HG03571 (cell line): ENCODE measurements around the gene FYTTD1.
A peak's percentile ranks its signal among the peaks of the same experiment; 100 is the strongest.

ENCODE experiments used
- ATAC-seq: cut with Tn5 transposase; IDR thresholded peaks from one replicate; pipeline ENCODE4 v1.9.1; 2021; ENCODE audit not compliant: unreplicated experiment

FYTTD1 gene

GRCh38 chr3:197736491-197737318, 13.0 kb upstream of the FYTTD1 start, which contains the start of gene RUBCN:
Gene RUBCN, minus strand, starts transcription at chr3:197736904. Its CDS starts 185 bp downstream, at chr3:197736719.
- ATAC-seq = peak; percentile 79

- no peak for ATAC-seq
Measured at GRCh38 chr3:197737319-197737649, 12.4 kb upstream of the FYTTD1 start.

GRCh38 chr3:197737749-197738462, 11.8 kb upstream of the FYTTD1 start:
- ATAC-seq = no peak

GRCh38 chr3:197742787-197743186, 6.9 kb upstream of the FYTTD1 start:
- no peak for ATAC-seq

- no peak for ATAC-seq
Measured at GRCh38 chr3:197746209-197746608, 3.5 kb upstream of the FYTTD1 start.

- no peak for ATAC-seq
Measured at GRCh38 chr3:197746801-197747237, 2.9 kb upstream of the FYTTD1 start.

GRCh38 chr3:197748597-197749314, 927 bp upstream of the FYTTD1 start:
- ATAC-seq = no peak

GRCh38 chr3:197749315-197749600, 425 bp upstream of the FYTTD1 start:
- no peak for ATAC-seq

GRCh38 chr3:197750396-197750831, 731 bp downstream of the FYTTD1 start:
- ATAC-seq = peak; percentile 44

GRCh38 chr3:197750858-197751737, 1.4 kb downstream of the FYTTD1 start:
- no peak for ATAC-seq

- ATAC-seq = no peak
Measured at GRCh38 chr3:197752107-197752506, 2.4 kb downstream of the FYTTD1 start.

- no peak for ATAC-seq
Measured at GRCh38 chr3:197753263-197753662, 3.6 kb downstream of the FYTTD1 start.

GRCh38 chr3:197756704-197757103, 7.0 kb downstream of the FYTTD1 start:
- no peak for ATAC-seq

- no peak for ATAC-seq
Measured at GRCh38 chr3:197758512-197758911, 8.8 kb downstream of the FYTTD1 start.

- ATAC-seq = no peak
Measured at GRCh38 chr3:197761784-197762183, 12.1 kb downstream of the FYTTD1 start.

- no peak for ATAC-seq
Measured at GRCh38 chr3:197775317-197775716, 25.6 kb downstream of the FYTTD1 start.

GRCh38 chr3:197782230-197782629, 32.5 kb downstream of the FYTTD1 start:
- ATAC-seq = no peak

- ATAC-seq = no peak
Measured at GRCh38 chr3:197784019-197784585, 34.4 kb downstream of the FYTTD1 start.

- ATAC-seq = no peak
Measured at GRCh38 chr3:197787412-197787811, 37.7 kb downstream of the FYTTD1 start.

- ATAC-seq = no peak
Measured at GRCh38 chr3:197789309-197789708, 39.6 kb downstream of the FYTTD1 start.
